HG02642 (cell line): Measurements from ENCODE around the gene PKNOX2.

Experiments used
- ATAC-seq: cut with Tn5 transposase; IDR thresholded peaks from one replicate; pipeline ENCODE4 v1.9.1; 2021; ENCODE audit warnings: mild to moderate bottlenecking; ENCODE audit not compliant: unreplicated experiment, poor library complexity

The PKNOX2 gene

GRCh38 chr11:125257190-125257579 is 92.6 kb downstream of the PKNOX2 start:
- ATAC-seq = no peak

- no peak for ATAC-seq
Measured at GRCh38 chr11:125257751-125258150, 93.2 kb downstream of the PKNOX2 start.

- no peak for ATAC-seq
Measured at GRCh38 chr11:125258291-125259032, 93.9 kb downstream of the PKNOX2 start.

DNA sequence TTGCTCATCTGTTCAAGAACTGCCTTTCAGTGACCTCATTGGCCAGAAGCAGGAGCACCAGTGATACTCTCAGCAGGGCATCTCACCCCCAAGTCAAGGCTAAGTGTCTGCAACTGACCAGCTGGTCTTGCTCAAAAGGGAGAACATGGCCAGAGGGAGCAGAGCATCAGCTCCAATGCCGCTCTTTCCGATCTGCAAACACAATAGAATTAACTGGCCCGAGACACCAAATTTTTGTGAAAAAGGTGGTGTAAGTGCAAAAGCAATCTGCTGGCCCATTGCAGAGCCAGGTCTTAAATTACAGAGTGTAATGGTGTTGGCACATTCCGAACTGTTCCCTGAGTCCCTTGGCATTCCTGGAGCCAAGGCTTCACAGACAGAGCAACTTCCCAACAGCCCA is 97.0 kb downstream of the PKNOX2 start:
- ATAC-seq = no peak

- no peak for ATAC-seq
Measured at GRCh38 chr11:125262194-125262829, 97.8 kb downstream of the PKNOX2 start.

GRCh38 chr11:125262830-125263218 is 98.3 kb downstream of the PKNOX2 start:
- no peak for ATAC-seq

DNA sequence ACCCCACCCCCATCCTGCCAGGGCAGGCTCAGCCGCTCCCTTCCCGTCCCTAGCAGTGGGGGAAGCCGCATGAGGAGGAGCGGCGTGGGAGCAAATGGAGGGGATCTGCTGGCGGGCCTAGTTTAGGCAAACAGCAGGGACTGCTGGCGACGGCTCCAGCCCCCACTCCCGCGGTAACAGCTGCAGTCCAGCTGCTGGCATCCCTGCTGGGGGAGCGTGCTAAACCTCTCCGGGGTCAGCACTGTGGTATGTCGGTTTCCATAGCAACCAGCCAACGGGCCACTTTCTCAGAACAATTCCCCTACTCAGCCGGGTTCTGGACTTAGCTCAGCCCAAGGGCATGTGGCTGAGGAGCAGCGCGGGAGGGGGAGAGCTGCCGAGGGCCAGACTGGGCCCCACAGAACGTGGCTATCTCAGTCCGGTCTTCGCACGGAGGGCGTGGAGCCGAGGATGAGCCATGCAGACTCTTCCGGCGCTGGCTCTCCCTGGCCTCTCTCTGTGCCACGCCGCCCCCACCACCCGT is 98.8 kb downstream of the PKNOX2 start:
- ATAC-seq = no peak

- no peak for ATAC-seq
Measured at GRCh38 chr11:125264100-125265022, 99.8 kb downstream of the PKNOX2 start.

GRCh38 chr11:125267548-125267947 is 103.0 kb downstream of the PKNOX2 start:
- no peak for ATAC-seq

- no peak for ATAC-seq
Measured at GRCh38 chr11:125268611-125269010, 104.1 kb downstream of the PKNOX2 start.

- no peak for ATAC-seq
Measured at GRCh38 chr11:125270106-125270505, 105.6 kb downstream of the PKNOX2 start.

DNA sequence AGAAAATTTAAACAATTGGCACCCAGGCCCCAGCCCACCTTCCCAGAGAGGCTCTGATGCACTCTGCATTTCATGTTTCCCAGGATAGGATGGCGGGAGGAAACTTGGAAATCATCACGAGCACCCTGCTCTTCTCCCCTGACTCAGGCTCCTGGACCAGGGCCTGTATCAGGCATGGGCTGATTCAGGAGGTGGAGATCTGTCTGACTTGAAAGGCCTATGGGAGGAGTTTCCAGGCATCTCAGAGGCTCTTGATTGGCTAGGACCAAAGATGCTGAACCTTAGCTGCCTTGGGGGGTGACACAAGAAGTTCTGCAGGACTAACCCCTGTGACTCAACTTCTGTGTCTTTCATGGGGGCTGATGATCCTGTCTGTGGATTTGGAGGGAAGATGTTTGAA is 106.2 kb downstream of the PKNOX2 start:
- no peak for ATAC-seq

DNA sequence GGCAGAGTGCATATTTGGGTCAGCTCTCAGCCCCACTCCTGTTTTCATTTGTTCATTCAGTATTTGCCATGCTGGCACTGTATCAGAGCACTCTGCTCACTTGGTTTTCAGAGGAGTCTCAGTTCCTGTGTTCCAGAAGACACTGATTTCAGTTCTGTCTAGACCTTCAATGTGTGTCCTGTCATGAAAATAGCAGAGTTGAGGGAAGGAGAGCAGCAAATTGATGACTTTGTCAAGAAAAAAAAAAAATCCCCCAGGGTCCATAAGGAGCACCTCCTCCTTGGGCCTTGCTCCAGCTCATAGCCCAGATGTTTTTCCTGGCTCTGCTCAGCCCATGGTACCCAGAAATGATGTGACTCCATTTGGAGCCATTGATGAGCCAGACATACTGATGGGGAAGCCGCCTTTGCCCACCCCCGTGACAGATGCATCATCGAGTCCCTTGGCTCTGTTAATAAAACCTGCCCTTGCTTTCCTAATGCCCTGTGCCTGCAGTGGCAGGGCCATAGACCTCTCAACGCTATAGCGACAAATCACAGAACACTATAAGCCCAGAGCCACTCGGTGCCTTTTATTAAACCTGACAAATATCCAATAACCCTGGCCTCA is 107.0 kb downstream of the PKNOX2 start:
- no peak for ATAC-seq

DNA sequence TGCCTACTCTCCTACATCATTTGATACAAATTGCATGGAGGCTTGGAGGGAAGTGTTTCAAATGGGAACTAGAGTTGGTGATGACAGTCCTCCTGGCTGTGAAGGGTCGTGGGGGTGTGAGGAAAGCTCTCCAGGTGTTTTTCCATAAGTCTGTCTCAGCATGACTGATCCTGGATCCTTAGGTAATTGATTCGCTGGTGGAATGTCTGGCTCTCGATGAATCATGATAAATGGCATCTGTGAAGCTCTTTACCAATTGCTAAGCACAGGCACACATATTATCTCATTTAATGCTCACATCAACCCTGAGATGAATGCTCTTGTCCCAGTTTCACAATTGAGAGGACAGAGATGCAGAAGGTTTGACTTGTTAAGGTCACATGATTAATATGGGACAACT is 107.5 kb downstream of the PKNOX2 start:
- no peak for ATAC-seq

DNA sequence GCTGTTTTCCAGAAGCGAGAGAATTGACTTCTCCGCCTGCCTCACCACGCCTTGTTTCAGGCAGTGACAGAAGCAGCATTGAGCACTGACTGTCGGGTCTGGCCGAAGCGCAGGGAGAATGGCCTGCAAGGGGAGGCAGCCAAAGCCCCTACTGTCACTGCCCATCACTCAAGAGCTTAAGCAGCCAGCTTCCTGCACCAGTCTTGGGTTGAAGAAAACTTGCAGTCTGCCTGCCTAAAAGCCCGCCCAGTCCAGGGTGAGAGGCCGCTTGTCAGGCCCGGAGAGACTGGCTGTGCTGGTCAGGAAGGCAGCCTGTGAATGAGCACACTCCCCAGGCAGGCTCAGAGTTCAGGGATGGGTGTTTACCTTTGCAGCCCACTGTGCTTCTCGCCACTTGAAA is 108.3 kb downstream of the PKNOX2 start:
- no peak for ATAC-seq

- no peak for ATAC-seq
Measured at GRCh38 chr11:125273519-125274000, 109.0 kb downstream of the PKNOX2 start.

DNA sequence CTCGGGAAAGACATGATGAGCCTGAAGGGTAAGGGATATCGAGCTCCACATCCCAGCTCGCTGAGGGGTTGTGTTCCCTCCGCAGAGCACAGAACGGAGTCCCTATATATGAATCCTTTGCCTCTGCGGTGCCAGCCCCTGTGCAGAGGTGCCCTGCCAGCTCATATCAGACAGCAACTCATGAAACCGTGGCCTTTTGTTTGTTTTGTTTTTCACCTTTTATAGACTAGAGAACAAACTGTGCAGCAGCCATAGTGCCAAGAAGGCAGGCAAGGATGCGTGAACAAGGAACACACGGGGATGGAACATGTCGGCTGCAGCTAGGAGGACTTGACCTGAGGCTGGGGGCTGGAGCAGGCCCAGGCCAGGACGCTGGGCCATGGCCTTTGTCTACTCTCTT is 109.8 kb downstream of the PKNOX2 start:
- no peak for ATAC-seq

GRCh38 chr11:125274774-125275173 is 110.2 kb downstream of the PKNOX2 start:
- no peak for ATAC-seq

DNA sequence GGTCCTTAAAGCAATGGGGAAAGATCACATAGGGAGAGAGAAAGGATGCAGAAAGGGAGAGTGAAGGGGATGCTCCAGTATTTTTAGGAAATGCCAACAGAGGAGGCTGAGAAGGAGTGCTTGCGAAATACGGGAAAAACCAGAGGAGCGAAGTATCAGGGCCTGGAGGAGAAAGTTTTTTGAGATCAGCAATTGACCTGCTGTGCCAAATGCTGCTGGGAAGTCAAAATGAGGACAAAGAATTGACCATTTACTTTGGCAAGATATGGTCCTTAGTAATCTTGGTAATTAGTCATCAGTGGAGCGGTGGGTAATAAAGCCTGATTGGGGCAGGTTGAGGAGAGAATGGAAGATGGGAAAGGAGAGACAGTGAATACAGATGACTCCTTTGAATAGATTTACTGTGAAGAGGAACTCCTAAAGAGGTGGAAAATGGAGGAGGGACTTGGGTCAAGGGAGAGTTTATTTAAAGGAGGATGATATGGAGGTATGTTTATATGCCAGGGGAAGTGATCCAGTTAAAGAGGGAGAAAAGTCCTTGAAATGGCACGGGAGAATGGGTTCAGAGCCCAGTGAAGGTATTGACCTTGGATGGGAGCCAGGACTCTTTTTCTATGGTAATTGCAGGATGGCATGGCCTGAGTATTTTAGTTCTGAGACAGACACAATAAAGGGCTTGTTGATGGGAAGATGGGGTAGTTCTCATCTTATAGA is 111.5 kb downstream of the PKNOX2 start:
- ATAC-seq = no peak

- ATAC-seq = no peak
Measured at GRCh38 chr11:125276619-125276976, 112.0 kb downstream of the PKNOX2 start.
